Activated CD4-positive, alpha-beta T cell treated with anti-CD3 and anti-CD28 coated beads, Interleukin-2, amount 50 U/mL, for 4 hours (primary cell): ENCODE data around the gene SSBP3.
"Not testable (repeated sequence)": the region's sequence is repeated elsewhere in the genome, so short reads cannot be mapped to it uniquely, and the experiment has no call there.

Experiments
- DNase-seq, 2 experiments: peaks; one replicate each; pipeline ENCODE4 v3.0.0-alpha.2; 2020

The SSBP3 gene

GRCh38 chr1:54391450-54392209 lies 14.6 kb downstream of the SSBP3 start:
- no peak for DNase-seq

- DNase-seq: no peak
Observed at GRCh38 chr1:54390655-54391054, 15.5 kb downstream of the SSBP3 start.

- not testable (repeated sequence) for DNase-seq
Observed at GRCh38 chr1:54389608-54390007, 16.6 kb downstream of the SSBP3 start.

- DNase-seq: no peak
Observed at GRCh38 chr1:54387419-54387818, 18.8 kb downstream of the SSBP3 start.

- DNase-seq: no peak
Observed at GRCh38 chr1:54385727-54386022, 20.5 kb downstream of the SSBP3 start.

- DNase-seq: no peak
Observed at GRCh38 chr1:54384918-54385726, 21.1 kb downstream of the SSBP3 start.

GRCh38 chr1:54384471-54384870 lies 21.7 kb downstream of the SSBP3 start:
- no peak for DNase-seq

GRCh38 chr1:54381524-54381923 lies 24.7 kb downstream of the SSBP3 start:
- no peak for DNase-seq

GRCh38 chr1:54380290-54380882 lies 25.8 kb downstream of the SSBP3 start:
- no peak for DNase-seq

GRCh38 chr1:54379555-54380289 lies 26.5 kb downstream of the SSBP3 start:
- no peak for DNase-seq

GRCh38 chr1:54378874-54379554 lies 27.2 kb downstream of the SSBP3 start:
- DNase-seq: no peak

- DNase-seq: no peak
Observed at GRCh38 chr1:54378157-54378873, 27.9 kb downstream of the SSBP3 start.

GRCh38 chr1:54377040-54377691 lies 29.0 kb downstream of the SSBP3 start:
- no peak for DNase-seq

GRCh38 chr1:54376430-54377039 lies 29.7 kb downstream of the SSBP3 start:
- no peak for DNase-seq

- DNase-seq: no peak
Observed at GRCh38 chr1:54375712-54376429, 30.3 kb downstream of the SSBP3 start.

GRCh38 chr1:54375298-54375697 lies 30.9 kb downstream of the SSBP3 start:
- no peak for DNase-seq

GRCh38 chr1:54374766-54375165 lies 31.4 kb downstream of the SSBP3 start:
- DNase-seq: no peak

- no peak for DNase-seq
Observed at GRCh38 chr1:54372978-54373377, 33.2 kb downstream of the SSBP3 start.

- no peak for DNase-seq
Observed at GRCh38 chr1:54371942-54372275, 34.3 kb downstream of the SSBP3 start.
